HUES64 (cell line): ENCODE results near the gene TMEM51.
A peak's percentile ranks its signal among the peaks of the same experiment; 100 is the strongest.

Experiments
- H3K27ac ChIP-seq: 2 replicates; pipeline ENCODE4 v1.7.0; 2013; ENCODE audit warnings: low read depth, low read length, inconsistent platforms
- H3K27me3 ChIP-seq: 2 replicates; pipeline ENCODE4 v1.6.1; 2013; ENCODE audit warnings: mild to moderate bottlenecking, low read length; ENCODE audit not compliant: insufficient read depth
- H3K36me3 ChIP-seq: 2 replicates; pipeline ENCODE4 v1.6.1; 2013; ENCODE audit warnings: mild to moderate bottlenecking, low read length; ENCODE audit not compliant: insufficient read depth
- H3K4me1 ChIP-seq: 2 replicates; pipeline ENCODE4 v1.6.1; 2013; ENCODE audit warnings: mild to moderate bottlenecking, low read length, moderate library complexity; ENCODE audit not compliant: insufficient read depth
- H3K4me3 ChIP-seq: 2 replicates; pipeline ENCODE4 v1.5.1; 2013; ENCODE audit warnings: mild to moderate bottlenecking, low read length, moderate library complexity
- H3K9ac ChIP-seq: 2 replicates; pipeline ENCODE4 v1.6.1; 2013; ENCODE audit warnings: mild to moderate bottlenecking, low read depth, low read length
- H3K9me3 ChIP-seq: 2 replicates; pipeline ENCODE4 v1.6.1; 2013; ENCODE audit warnings: low read depth, low read length; ENCODE audit not compliant: insufficient read depth
- WGBS: fragments of 150-250, 120-280 bp; methylation state at CpG from one replicate; pipeline ENCODE4 v1.1.7; 2013; ENCODE audit warnings: missing lambda C conversion rate; 5-methylcytosine and 5-hydroxymethylcytosine counted together

TMEM51 gene

GRCh38 chr1:15188678-15189077 lies 35.1 kb downstream of the TMEM51 start:
- Histone ChIP-seq H3K27ac (no peak overlapping the region), H3K9me3 (no peaks in the 10 kb centered on the region), H3K9ac (no peak overlapping the region), H3K4me3 (no peak overlapping the region), H3K27me3 (no peaks in the 10 kb centered on the region), H3K4me1 (peaks cover 25% of the 10 kb centered on the region), H3K36me3 (no peaks in the 10 kb centered on the region)
- WGBS: 90% methylated on average over 3 of the region's 3 CpGs

GRCh38 chr1:15189692-15190370 lies 36.3 kb downstream of the TMEM51 start:
- peaks cover 25% of the 10 kb centered on the region for H3K4me1 ChIP-seq
- H3K9ac ChIP-seq: no peak overlapping the region
- H3K27ac ChIP-seq: peak overlapping the region; percentile 40; the same call in 1 of the 2 replicates
- no peak overlapping the region for H3K4me3 ChIP-seq
- no peaks in the 10 kb centered on the region for H3K9me3 ChIP-seq
- 87% methylated on average over 7 of the region's 8 CpGs for WGBS
- no peaks in the 10 kb centered on the region for H3K36me3 ChIP-seq
- no peaks in the 10 kb centered on the region for H3K27me3 ChIP-seq

GRCh38 chr1:15191267-15191666 lies 37.7 kb downstream of the TMEM51 start:
- H3K27ac ChIP-seq: no peak overlapping the region
- no peaks in the 10 kb centered on the region for H3K36me3 ChIP-seq
- H3K9ac ChIP-seq: no peak overlapping the region
- no peaks in the 10 kb centered on the region for H3K27me3 ChIP-seq
- peaks cover 25% of the 10 kb centered on the region for H3K4me1 ChIP-seq
- no peak overlapping the region for H3K4me3 ChIP-seq
- H3K9me3 ChIP-seq: no peaks in the 10 kb centered on the region
- WGBS: 89% methylated on average over 8 of the region's 8 CpGs

- Histone ChIP-seq H3K9ac (no peak overlapping the region), H3K4me1 (peaks cover 29% of the 10 kb centered on the region), H3K36me3 (no peaks in the 10 kb centered on the region), H3K27ac (no peak overlapping the region), H3K4me3 (no peak overlapping the region), H3K27me3 (no peaks in the 10 kb centered on the region), H3K9me3 (no peaks in the 10 kb centered on the region)
- WGBS: 95% methylated on average over 13 of the region's 13 CpGs
These were observed 38.2 kb downstream of the TMEM51 start for GRCh38 chr1:15191770-15192169.

- Histone ChIP-seq H3K4me3 (no peak overlapping the region), H3K4me1 (peaks cover 29% of the 10 kb centered on the region; the same call in 1 of the 2 replicates), H3K36me3 (no peaks in the 10 kb centered on the region), H3K27ac (no peak overlapping the region), H3K9me3 (no peaks in the 10 kb centered on the region), H3K9ac (no peak overlapping the region), H3K27me3 (no peaks in the 10 kb centered on the region)
- 90% methylated on average over 12 of the region's 12 CpGs for WGBS
These were observed 39.5 kb downstream of the TMEM51 start for GRCh38 chr1:15192916-15193550.

GRCh38 chr1:15195420-15196052 lies 42.0 kb downstream of the TMEM51 start:
- no peaks in the 10 kb centered on the region for H3K9me3 ChIP-seq
- H3K36me3 ChIP-seq: no peaks in the 10 kb centered on the region
- no peak overlapping the region for H3K9ac ChIP-seq
- WGBS: 89% methylated on average over 9 of the region's 9 CpGs
- H3K27ac ChIP-seq: no peak overlapping the region
- H3K27me3 ChIP-seq: no peaks in the 10 kb centered on the region
- H3K4me1 ChIP-seq: peaks cover 15% of the 10 kb centered on the region; the same call in 1 of the 2 replicates
- no peak overlapping the region for H3K4me3 ChIP-seq

- H3K27me3 ChIP-seq: no peaks in the 10 kb centered on the region
- H3K27ac ChIP-seq: no peak overlapping the region
- no peaks in the 10 kb centered on the region for H3K36me3 ChIP-seq
- peaks cover 20% of the 10 kb centered on the region; the same call in 1 of the 2 replicates for H3K4me1 ChIP-seq
- WGBS: 93% methylated on average over 9 of the region's 9 CpGs
- no peak overlapping the region for H3K9ac ChIP-seq
- no peaks in the 10 kb centered on the region for H3K9me3 ChIP-seq
- H3K4me3 ChIP-seq: no peak overlapping the region
These were observed 42.5 kb downstream of the TMEM51 start for GRCh38 chr1:15196069-15196468.

GRCh38 chr1:15196807-15197530 lies 43.4 kb downstream of the TMEM51 start:
- Histone ChIP-seq H3K9ac (0 out of 2 replicates have a peak overlapping the region, but pooled peaks have one; percentile 18), H3K27me3 (no peaks in the 10 kb centered on the region), H3K36me3 (no peaks in the 10 kb centered on the region), H3K4me3 (no peak overlapping the region; the same call in 1 of the 2 replicates), H3K4me1 (peaks cover 20% of the 10 kb centered on the region; the same call in 1 of the 2 replicates), H3K27ac (peak overlapping the region; percentile 59), H3K9me3 (no peaks in the 10 kb centered on the region)
- WGBS: 23% methylated on average over 8 of the region's 8 CpGs

GRCh38 chr1:15197591-15198447 lies 44.3 kb downstream of the TMEM51 start:
- Histone ChIP-seq H3K9me3 (no peaks in the 10 kb centered on the region), H3K27me3 (no peaks in the 10 kb centered on the region), H3K4me3 (no peak overlapping the region), H3K27ac (peak overlapping the region; percentile 59; the same call in 1 of the 2 replicates), H3K4me1 (peaks cover 20% of the 10 kb centered on the region; the same call in 1 of the 2 replicates), H3K36me3 (no peaks in the 10 kb centered on the region), H3K9ac (no peak overlapping the region)
- 93% methylated on average over 12 of the region's 12 CpGs for WGBS

- H3K9me3 ChIP-seq: no peaks in the 10 kb centered on the region
- 95% methylated on average over 8 of the region's 8 CpGs for WGBS
- H3K36me3 ChIP-seq: no peaks in the 10 kb centered on the region
- H3K27ac ChIP-seq: no peak overlapping the region
- no peaks in the 10 kb centered on the region for H3K27me3 ChIP-seq
- no peak overlapping the region for H3K4me3 ChIP-seq
- no peak overlapping the region for H3K9ac ChIP-seq
- peaks cover 20% of the 10 kb centered on the region; the same call in 1 of the 2 replicates for H3K4me1 ChIP-seq
These were observed 45.1 kb downstream of the TMEM51 start for GRCh38 chr1:15198684-15199083.
